Myocyte (in vitro differentiated cells): ENCODE results near the gene HLF. TPM values are rescaled to one million over a fixed set of nuclear protein-coding genes. Genes with fewer than 3 reads are reported as not detected.

Experiments
- DNase-seq: peaks from one replicate; pipeline ENCODE4 v3.0.0-alpha.2; 2012; ENCODE audit warnings: low read depth
- total RNA-seq: library from RNA; depleted of rRNA; stranded (reverse); fragments of >200 nt; gene quantifications from 2 replicates; pipeline ENCODE4 v1.2.3, GENCODE V29; 2014

The HLF gene
- total RNA-seq, 1 donor from 2014 or later: 0.37 TPM

DNA sequence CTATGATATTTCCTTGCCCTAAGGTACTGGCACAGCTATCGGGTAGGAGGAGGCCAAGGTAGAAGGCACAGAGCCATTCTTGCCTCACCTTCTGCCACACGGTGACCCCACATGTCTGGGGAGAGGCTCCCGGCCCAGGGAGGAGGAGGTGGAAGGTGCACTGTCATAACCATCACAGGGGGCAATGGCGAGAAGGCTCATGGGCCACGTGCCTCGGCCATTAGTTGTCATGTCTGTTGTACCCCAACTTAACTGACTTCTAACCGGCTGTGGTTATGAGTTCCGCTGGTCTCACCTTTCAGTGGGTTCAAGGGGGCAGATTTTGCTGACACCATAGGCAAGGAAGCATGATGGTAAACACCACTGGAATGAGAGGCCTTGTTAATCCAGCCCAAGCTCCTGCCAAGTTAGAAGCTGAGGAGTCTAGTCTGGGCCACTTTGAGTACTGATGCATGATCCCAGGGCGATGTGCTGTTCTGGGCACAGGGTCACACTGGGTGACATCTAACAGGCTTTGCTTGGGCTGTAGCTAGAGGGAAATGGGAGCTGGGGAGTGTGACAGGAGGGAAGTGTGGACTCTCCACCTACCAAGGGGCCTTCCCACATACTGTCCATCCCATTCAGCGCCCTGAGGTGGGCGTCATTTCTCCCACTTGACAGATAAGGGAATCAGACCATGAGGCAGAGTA, 39.6 kb downstream of the HLF start:
- DNase-seq: peak; percentile 31

DNA sequence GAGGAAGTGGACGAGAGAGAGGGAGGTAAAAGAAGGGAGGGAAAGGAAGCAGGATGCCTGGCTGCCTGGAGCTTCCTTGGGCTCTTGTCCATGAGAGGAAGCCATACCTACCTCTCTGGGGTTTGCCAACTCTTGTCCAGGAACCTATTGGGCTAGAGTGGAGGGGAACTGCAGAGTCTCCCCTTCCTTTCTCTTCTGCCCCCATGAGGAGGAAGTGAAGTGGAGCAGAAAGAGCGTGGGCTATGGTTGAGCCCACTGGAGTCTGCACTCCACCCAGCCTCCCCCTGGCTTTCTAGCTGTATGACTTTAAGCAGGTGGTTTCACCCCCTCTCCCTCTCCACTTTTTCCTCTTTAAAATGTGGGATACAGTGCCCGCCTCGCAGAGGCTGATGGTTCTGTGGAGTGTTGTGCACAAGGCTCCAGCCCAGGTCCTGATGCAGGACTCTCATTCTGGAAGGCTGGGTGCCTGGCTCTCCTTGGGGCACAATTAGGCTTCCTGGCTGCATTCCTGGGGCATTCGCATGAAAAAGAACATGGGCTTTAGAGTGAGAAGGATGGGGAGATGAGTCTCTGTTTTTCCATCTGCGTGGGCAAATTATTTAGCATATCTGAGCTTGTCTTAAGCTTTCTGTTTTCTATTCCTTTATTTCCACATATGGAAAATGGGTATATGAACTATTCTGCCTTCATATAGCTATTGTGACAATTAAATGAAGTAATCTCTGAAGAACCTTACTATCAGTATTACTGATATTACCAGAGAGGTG, 40.7 kb downstream of the HLF start:
- DNase-seq: no peak

DNA sequence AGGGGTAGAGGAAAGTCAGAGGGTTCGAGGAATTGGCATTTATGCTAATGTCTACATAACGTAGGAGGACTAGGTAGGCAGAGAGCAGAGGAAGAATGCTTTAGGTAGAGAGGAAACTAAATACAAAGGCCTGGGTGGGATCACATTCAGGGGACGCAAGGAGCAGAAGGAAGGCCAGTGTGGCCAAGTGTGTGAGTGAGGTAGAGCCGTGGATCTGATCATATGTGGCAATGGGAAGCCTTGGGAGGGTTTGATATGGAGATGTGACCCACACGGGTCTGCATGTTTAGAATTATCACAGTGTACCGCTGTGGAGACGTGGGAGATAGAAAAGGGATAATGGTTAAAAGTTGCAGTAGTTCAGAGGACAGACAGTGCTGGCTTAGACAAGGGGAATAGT, 43.1 kb downstream of the HLF start:
- DNase-seq: no peak

DNA sequence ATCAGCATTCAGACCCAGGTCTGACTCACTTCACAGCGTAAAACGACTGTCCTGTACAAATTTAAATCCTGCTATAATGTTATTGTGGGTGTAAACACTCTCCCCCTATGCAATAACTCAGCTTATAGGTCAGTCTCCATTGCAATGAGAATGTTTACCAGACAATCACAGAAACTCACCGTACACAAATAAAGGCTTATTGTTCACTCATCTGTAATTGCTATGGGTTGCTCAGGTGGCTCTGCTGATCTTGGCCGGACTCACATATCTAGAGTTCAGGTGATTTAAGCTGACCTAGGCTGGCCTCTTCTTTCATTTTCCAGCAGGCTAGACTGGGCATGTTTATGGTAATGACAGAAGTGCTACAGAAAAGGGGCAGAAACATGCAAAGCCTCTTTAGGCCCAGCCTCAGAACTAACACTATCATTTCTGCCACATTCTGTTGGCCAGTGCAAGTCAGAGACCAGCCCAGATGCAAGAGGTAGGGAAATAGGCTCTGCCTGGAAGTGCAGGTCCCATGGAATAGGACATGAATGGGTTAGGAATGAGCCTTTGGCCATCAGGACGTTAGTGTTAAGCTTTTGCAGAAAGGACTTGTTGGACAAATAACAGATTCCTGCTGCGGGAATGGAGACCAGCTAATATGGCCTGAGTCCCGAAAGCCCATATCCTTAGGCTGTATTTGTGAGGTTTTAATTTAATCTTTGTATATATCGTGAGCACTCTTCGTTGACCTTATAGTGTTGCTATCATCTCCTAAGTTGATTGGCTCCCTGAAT, 44.0 kb downstream of the HLF start:
- DNase-seq: no peak

DNA sequence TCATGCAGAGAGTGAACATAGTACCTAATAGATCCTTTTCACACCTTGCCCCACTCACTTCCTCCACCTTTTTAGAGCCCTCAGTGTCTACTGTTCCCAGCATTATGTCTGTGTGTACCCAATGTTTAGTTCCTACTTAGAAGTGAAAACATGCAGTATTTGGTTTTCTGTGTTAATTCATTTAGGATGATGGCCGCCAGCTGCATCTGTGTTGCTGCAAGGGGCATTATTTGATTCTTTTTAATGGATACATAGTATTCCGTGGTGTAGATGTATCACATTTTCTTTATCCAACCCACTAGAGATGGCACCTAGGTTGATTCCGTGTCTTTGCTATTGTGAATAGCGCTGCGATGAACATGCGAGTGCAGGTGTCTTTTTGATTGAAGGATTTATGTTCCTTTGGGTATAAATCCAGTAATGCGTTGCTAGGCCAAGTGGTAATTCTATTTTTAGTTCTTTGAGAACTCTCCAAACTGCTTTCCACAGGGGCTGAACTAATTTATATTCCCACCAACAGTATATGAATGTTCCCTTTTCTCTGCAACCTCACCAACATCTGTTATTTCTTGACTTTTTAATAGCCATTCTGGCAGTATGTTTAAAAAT, 47.1 kb downstream of the HLF start:
- no peak for DNase-seq

DNA sequence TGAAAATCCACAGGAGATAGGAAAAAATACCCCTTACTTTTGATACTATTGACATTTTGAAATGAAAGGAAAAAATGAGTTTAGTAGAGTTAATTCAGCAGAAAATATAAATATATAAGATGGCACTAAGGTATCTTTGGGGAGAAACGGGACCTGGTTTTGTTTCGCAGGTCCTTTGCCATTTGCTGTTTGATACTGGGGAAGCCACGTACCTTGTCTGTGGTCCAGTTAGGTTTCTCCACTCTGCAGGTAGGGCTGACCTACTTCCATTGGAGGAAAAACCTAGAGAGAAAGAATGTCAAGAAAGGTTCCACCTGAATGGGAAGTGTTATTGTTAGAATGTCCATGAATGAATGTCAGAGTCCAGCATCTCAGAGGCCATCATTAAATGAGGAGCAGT, 48.1 kb downstream of the HLF start:
- DNase-seq: no peak

DNA sequence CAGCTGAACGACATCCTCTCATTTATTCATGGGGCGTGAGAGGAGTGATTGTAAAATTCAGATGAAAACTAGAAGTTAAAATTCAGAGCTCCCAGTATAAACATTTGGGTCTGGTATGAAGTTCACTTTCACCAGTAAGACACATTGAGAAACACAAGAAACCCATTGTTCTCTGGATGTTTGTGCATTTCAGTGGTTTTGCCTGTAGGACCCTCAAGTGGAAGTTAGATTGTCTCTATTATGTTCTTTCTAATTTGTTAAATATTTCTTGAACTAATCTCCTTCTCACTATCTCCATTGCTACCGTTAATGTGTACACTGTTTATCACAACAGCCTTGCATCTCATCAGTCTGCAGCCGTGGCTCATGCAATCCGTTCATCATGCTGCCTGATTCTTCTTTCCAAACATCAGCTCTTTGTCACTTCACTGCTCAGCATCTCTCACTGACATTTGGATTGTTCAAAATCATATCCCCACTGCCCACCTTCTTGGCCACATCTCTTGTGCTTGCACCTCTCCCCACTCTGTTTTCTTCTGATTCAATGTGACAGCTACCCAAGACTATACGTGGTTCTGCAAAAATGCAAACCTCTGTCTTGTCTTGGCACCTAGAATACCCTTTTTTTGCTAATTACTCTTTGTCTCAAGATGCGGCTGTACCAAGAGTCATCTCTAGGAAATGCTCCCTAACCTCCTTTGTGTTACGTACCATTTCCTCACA, 49.5 kb downstream of the HLF start:
- no peak for DNase-seq

DNA sequence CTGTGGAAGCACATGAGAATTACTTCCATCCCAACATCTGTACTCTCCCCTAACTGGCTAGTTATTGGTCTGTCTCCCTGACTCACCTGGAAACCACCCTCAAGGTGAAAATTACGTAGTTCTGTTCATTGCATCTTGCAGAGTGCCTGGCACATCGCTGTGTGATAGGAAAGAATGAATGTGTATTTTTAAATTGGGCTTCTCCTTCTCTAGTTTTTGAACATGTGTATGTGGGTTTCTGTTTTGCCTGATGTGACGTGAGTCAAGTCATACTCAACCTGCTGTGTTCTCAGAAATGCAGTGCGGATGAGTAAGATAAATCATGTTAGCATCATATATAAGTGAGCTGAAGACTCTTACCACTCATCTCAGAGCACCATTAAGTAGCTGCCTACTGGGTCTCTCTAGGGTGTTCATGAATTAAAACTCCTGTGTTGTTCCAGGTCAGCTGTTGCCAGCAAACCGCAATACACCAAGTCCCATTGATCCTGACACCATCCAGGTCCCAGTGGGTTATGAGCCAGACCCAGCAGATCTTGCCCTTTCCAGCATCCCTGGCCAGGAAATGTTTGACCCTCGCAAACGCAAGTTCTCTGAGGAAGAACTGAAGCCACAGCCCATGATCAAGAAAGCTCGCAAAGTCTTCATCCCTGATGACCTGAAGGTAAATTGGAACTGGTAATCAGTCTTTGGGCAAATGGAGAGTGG, 50.2 kb downstream of the HLF start:
- DNase-seq: no peak

DNA sequence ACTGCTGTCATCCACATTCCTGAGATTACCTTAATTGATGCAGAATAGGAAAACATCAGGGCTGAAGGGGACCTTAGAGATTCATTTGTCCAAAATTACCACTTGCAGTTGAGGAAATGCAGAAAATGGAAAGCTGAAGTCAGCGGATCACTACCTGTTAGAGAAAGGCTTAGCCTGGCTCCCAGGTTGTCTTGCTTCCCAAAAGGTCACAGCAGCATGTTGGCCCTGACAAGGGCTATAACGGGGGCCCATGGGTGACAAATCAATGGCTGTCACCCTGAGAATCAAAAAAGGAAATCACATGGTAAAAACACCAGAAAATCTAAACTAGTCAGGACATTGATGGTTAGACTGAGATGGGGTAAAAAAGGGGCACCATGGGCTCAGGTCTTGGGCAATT, 51.7 kb downstream of the HLF start:
- no peak for DNase-seq

DNA sequence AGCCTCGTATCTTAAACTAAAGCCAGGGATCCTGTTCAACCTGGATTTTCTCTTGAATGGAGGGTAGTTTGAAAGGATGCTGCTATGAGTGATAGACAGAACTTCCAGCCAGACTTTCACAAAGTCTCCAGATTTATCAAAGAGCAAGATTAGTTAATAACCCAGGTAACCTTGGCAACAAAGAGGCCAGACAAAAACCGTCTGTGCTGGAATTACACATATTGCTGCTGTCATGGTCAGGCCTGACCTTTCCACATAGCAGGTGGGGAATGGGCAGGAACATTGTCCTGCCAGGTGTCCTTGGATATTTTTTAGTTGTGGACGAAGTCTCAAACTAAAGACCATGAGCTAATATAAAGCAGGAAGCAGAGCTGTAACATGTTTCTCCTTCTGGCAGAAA, 52.5 kb downstream of the HLF start:
- no peak for DNase-seq

DNA sequence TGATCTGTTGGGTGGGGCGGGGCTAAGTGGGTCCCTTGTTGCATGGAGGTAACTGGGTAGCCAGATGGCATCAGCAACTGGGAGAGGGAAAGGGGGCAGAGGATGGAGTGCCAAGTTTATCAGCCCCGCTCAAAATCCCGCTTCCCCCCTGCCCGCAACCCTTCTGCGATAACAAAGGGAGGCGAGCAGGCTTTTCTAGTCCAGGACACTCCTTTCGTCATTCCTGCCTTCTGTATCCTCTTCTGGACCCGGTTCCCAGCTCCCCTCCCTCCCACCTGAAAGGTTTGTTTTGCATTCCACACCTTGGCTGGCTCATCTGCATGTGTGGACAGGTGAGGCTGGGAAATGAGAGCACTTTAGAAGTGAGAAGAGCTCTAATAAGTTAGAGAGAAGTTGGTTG, 53.3 kb downstream of the HLF start:
- DNase-seq: no peak

DNA sequence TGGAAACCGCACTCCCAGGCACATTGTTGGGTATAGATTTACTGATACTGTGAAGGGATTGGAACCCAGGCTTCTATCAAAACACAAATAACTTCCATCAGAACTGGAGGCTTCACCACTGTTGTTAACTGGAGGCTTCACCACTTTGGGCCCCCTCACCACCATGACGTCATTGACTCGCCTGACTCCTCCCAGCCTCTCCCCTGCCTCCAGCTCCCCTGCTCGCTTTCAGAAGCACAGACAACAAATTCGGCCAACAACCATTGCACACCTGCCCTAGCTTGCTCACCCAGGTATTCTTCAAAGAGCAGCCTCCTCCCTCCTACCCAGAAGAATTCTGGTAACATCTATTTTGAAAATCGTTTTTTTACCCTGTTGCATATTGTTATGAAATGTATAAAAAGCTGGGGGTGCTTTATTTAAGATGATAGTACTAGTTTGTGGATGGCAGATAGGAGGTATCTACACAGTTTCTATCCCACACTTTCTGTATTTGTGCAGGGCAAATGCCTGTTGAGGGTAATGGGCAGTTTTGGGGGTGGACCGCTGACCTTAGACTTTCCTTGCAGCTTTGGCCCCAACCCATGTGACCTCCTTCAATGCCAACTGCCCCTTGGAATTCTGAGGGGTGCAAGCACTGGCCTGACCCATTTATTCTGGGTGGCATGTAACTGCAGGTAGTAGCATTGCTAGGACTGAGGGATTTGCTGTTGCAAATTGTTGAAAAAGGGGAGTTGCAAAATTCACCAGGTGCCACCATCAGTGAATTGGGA, 54.1 kb downstream of the HLF start:
- DNase-seq: no peak

DNA sequence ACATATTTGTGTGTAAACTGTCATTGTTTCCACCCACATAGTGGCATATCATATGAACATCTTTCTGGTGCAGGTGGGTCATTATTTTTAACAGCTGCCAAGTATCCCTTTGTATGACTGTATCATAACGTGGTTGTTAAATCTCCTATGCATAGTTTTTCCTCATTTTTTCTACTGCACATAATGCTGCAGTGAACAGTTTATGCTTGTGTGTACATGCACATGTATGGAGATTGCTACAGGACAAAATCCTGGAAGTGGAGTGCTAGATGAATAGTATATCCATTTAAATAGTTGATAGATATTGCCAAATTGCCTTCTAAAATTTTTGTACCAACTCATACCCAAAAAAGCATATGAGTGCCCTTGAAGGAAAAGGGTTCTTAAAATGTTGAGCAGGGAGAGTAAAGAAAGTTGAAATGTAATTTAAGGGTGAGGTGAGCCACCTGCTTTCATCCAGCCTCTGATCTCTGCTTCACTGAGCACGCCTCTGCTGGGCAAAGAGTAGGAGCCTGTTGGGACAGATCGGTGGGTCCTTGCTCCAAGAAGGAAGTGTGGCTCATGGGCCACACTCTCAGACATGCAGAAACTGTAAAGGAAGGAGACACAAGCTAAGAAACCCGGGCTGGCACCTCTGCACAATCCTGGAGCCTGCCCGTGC, 55.3 kb downstream of the HLF start:
- DNase-seq: no peak

DNA sequence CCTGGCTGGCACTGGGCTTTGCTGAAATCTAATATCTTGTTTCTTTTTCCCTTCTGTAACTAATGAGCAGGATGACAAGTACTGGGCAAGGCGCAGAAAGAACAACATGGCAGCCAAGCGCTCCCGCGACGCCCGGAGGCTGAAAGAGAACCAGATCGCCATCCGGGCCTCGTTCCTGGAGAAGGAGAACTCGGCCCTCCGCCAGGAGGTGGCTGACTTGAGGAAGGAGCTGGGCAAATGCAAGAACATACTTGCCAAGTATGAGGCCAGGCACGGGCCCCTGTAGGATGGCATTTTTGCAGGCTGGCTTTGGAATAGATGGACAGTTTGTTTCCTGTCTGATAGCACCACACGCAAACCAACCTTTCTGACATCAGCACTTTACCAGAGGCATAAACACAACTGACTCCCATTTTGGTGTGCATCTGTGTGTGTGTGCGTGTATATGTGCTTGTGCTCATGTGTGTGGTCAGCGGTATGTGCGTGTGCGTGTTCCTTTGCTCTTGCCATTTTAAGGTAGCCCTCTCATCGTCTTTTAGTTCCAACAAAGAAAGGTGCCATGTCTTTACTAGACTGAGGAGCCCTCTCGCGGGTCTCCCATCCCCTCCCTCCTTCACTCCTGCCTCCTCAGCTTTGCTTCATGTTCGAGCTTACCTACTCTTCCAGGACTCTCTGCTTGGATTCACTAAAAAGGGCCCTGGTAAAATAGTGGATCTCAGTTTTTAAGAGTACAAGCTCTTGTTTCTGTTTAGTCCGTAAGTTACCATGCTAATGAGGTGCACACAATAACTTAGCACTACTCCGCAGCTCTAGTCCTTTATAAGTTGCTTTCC, 56.0 kb downstream of the HLF start:
- no peak for DNase-seq

DNA sequence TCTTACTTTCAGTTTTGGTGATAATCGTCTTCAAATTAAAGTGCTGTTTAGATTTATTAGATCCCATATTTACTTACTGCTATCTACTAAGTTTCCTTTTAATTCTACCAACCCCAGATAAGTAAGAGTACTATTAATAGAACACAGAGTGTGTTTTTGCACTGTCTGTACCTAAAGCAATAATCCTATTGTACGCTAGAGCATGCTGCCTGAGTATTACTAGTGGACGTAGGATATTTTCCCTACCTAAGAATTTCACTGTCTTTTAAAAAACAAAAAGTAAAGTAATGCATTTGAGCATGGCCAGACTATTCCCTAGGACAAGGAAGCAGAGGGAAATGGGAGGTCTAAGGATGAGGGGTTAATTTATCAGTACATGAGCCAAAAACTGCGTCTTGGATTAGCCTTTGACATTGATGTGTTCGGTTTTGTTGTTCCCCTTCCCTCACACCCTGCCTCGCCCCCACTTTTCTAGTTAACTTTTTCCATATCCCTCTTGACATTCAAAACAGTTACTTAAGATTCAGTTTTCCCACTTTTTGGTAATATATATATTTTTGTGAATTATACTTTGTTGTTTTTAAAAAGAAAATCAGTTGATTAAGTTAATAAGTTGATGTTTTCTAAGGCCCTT, 56.8 kb downstream of the HLF start:
- DNase-seq: no peak

DNA sequence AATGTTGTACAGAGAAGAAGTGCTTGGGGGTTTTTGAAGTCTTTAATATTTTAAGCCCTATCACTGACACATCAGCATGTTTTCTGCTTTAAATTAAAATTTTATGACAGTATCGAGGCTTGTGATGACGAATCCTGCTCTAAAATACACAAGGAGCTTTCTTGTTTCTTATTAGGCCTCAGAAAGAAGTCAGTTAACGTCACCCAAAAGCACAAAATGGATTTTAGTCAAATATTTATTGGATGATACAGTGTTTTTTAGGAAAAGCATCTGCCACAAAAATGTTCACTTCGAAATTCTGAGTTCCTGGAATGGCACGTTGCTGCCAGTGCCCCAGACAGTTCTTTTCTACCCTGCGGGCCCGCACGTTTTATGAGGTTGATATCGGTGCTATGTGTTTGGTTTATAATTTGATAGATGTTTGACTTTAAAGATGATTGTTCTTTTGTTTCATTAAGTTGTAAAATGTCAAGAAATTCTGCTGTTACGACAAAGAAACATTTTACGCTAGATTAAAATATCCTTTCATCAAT, 57.8 kb downstream of the HLF start:
- no peak for DNase-seq

DNA sequence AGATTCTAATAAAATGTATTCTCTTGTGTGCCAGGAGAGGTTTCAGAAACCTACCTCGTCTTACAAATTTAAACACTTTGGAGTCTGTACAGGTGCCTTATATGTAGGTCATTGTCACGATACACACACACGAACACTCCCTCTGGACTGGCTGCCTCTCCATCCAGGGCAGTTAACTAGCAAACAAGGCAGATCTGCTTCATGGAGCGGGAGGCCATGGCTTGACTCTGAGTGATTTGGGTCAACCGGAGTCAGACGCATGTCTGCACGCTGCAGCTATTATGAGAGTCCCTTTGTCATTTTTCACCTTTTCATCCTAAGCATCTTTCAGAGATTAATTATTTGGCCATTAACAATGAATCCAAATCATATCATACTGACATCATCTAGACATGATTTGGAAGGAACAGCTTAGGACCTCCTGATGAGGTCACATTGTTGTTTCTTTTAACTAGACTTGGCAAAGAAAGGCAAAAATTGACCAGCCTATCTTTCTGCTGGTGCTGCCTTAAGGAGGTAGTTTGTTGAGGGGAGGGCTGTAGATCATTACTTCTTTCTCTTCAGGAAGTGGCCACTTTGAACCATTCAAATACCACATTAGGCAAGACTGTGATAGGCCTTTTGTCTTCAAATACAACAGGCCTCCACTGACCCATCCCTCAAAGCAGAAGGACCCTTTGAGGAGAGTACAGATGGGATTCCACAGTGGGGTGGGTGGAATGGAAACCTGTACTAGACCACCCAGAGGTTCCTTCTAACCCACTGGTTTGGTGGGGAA, 58.9 kb downstream of the HLF start:
- DNase-seq: no peak
